ENCODE results near the gene ANLN.
A peak's percentile ranks its signal among the peaks of the same experiment; 100 is the strongest.
"Not testable (repeated sequence)": the region's sequence is repeated elsewhere in the genome, so short reads cannot be mapped to it uniquely, and the experiment has no call there.

Gene ANLN

GRCh38 chr7:36469236-36469635, 79.6 kb downstream of the ANLN start:
- DNase-seq = no peak

GRCh38 chr7:36472141-36472729, 82.6 kb downstream of the ANLN start:
- no peak for DNase-seq

GRCh38 chr7:36473454-36474282, 84.0 kb downstream of the ANLN start:
- DNase-seq = peak in 1 of 2 experiments; percentile 20

- DNase-seq = peak in 1 of 2 experiments; percentile 49
These were observed 84.8 kb downstream of the ANLN start for GRCh38 chr7:36474283-36475010.

- DNase-seq = no peak
These were observed 85.3 kb downstream of the ANLN start for GRCh38 chr7:36475011-36475342.

GRCh38 chr7:36475381-36475780, 85.7 kb downstream of the ANLN start:
- no peak for DNase-seq

GRCh38 chr7:36478745-36479144, 89.1 kb downstream of the ANLN start:
- DNase-seq = no peak

GRCh38 chr7:36483853-36484252, 94.2 kb downstream of the ANLN start:
- not testable (repeated sequence) for DNase-seq

- DNase-seq = no peak
These were observed 94.6 kb downstream of the ANLN start for GRCh38 chr7:36484265-36484664.

GRCh38 chr7:36486336-36486735, 96.7 kb downstream of the ANLN start:
- no peak for DNase-seq

GRCh38 chr7:36487756-36488336, 98.2 kb downstream of the ANLN start:
- peak in 1 of 2 experiments; percentile 61 for DNase-seq

- DNase-seq = not testable (repeated sequence)
These were observed 99.0 kb downstream of the ANLN start for GRCh38 chr7:36488672-36489071.

GRCh38 chr7:36490419-36490830, 100.8 kb downstream of the ANLN start:
- no peak for DNase-seq

GRCh38 chr7:36491317-36491716, 101.7 kb downstream of the ANLN start:
- no peak for DNase-seq

GRCh38 chr7:36496576-36496975, 106.9 kb downstream of the ANLN start:
- DNase-seq = no peak

GRCh38 chr7:36497176-36497575, 107.5 kb downstream of the ANLN start:
- DNase-seq = not testable (repeated sequence)

- DNase-seq = no peak
These were observed 108.1 kb downstream of the ANLN start for GRCh38 chr7:36497775-36498174.

All from SW 1271 (cell line).